Common myeloid progenitor, CD34-positive (primary cell): ENCODE results near the gene DNAH3.

Source experiments
- CTCF ChIA-PET: fragments of 350-600 bp; sonication (Branson Sonifier 250); formaldehyde crosslinking; loops from one replicate; lab custom pipeline; 2021; ENCODE audit warnings: antibody characterized with exemption; lab: Charles Lee
- POLR2A ChIA-PET: fragments of 350-600 bp; sonication (Branson Sonifier 250); formaldehyde crosslinking; loops from one replicate; lab custom pipeline; 2021; ENCODE audit warnings: antibody characterized with exemption; lab: Charles Lee
- DNase-seq, 3 donors: peaks; one replicate each; pipeline versions ENCODE4 v3.0.0 to v3.0.0-alpha.2; 2013
- H3K27ac ChIP-seq, 2 experiments: 1 replicate in 1 of 2; 2 replicates in 1 of 2; pipeline ENCODE4 v1.7.0; 2013; ENCODE audit warnings: inconsistent platforms in 2 of 2, low read length in 2 of 2, mild to moderate bottlenecking in 2 of 2, low read depth in 1 of 2, moderate library complexity in 1 of 2; ENCODE audit not compliant: severe bottlenecking in 2 of 2, insufficient read depth in 1 of 2, poor library complexity in 1 of 2
- H3K27me3 ChIP-seq, 5 experiments: replicated peaks in 2 of 5; 1 replicate in 3 of 5; 2 replicates in 2 of 5; pipeline versions ENCODE4 v1.6.1 to v1.7.0; 2013; ENCODE audit warnings: low read length in 4 of 5, mild to moderate bottlenecking in 2 of 5, moderate library complexity in 2 of 5, inconsistent platforms in 1 of 5; ENCODE audit not compliant: insufficient read depth in 5 of 5, control insufficient read depth in 4 of 5
- H3K36me3 ChIP-seq, 4 experiments: 1 replicate in 2 of 4; 2 replicates in 2 of 4; pipeline versions ENCODE4 v1.6.1 to v1.7.0; 2013; ENCODE audit warnings: low read length in 3 of 4, control low read depth in 1 of 4, mild to moderate bottlenecking in 1 of 4; ENCODE audit not compliant: control insufficient read depth in 4 of 4, insufficient read depth in 4 of 4
- H3K4me1 ChIP-seq, 4 experiments: 1 replicate in 3 of 4; 2 replicates in 1 of 4; pipeline versions ENCODE4 v1.6.1 to v1.7.1; 2013; ENCODE audit warnings: low read length in 3 of 4, mild to moderate bottlenecking in 3 of 4, control low read depth in 1 of 4, inconsistent platforms in 1 of 4, moderate library complexity in 1 of 4; ENCODE audit not compliant: control insufficient read depth in 4 of 4, insufficient read depth in 4 of 4; ENCODE audit errors: control extremely low read depth in 1 of 4
- H3K4me3 ChIP-seq, 7 experiments: 1 replicate in 4 of 7; 2 replicates in 3 of 7; pipeline versions ENCODE4 v1.5.1 to v1.7.0; 2013; ENCODE audit warnings: mild to moderate bottlenecking in 7 of 7, low read length in 6 of 7, moderate library complexity in 6 of 7, inconsistent platforms in 2 of 7, low read depth in 2 of 7, control low read depth in 1 of 7; ENCODE audit not compliant: insufficient read depth in 4 of 7, control insufficient read depth in 1 of 7; ENCODE audit errors: extremely low read depth in 1 of 7
- H3K9me3 ChIP-seq, 5 experiments: 1 replicate in 4 of 5; 2 replicates in 1 of 5; pipeline versions ENCODE4 v1.6.1 to v1.7.1; 2013; ENCODE audit warnings: low read length in 4 of 5, mild to moderate bottlenecking in 2 of 5, inconsistent platforms in 1 of 5, low read depth in 1 of 5, moderate library complexity in 1 of 5; ENCODE audit not compliant: control insufficient read depth in 4 of 5, insufficient read depth in 2 of 5; ENCODE audit errors: control extremely low read depth in 1 of 5
- WGBS: methylation state at CpG from one replicate; pipeline ENCODE4 v1.1.5; 2013; ENCODE audit not compliant: insufficient coverage; 5-methylcytosine and 5-hydroxymethylcytosine counted together

Gene DNAH3

GRCh38 chr16:21033264-21033663 is 117.4 kb downstream of the DNAH3 start:
- no peak overlapping the region for H3K27ac ChIP-seq
- no CpG with 5 or more reads among the region's 3 CpGs for WGBS
- no peak overlapping the region for H3K4me3 ChIP-seq
- H3K9me3 ChIP-seq: no peaks in the 10 kb centered on the region
- ChIA-PET POLR2A (no interaction called here), CTCF (no interaction called here)
- DNase-seq: no peak
- H3K4me1 ChIP-seq: no peaks in the 10 kb centered on the region
- no peaks in the 10 kb centered on the region for H3K36me3 ChIP-seq
- no peaks in the 10 kb centered on the region for H3K27me3 ChIP-seq

GRCh38 chr16:21028728-21029127 is 121.9 kb downstream of the DNAH3 start:
- Histone ChIP-seq H3K27ac (no peak overlapping the region), H3K4me3 (no peak overlapping the region), H3K4me1 (peaks cover 0 to 6% (median 2%) of the 10 kb centered on the region in 4 experiments), H3K36me3 (no peaks in the 10 kb centered on the region), H3K9me3 (no peaks in the 10 kb centered on the region), H3K27me3 (no peaks in the 10 kb centered on the region)
- CTCF ChIA-PET: interaction anchor here (0.6 kb wide), 1 partner anchor 41 kb away, joined by 3 read pairs; no protein-coding TSS in a partner anchor
- WGBS: no CpG with 5 or more reads among the region's 4 CpGs
- no peak for DNase-seq
- POLR2A ChIA-PET: interaction anchor here (0.7 kb wide), 1 partner anchor 48 kb away, joined by 4 read pairs; no protein-coding TSS in a partner anchor

- no peak for DNase-seq
- 98% methylated on average over 6 of the region's 6 CpGs for WGBS
- H3K9me3 ChIP-seq: no peaks in the 10 kb centered on the region
- peaks cover 0 to 12% (median 6%) of the 10 kb centered on the region in 4 experiments for H3K4me1 ChIP-seq
- no peaks in the 10 kb centered on the region for H3K36me3 ChIP-seq
- ChIA-PET CTCF (interaction anchor here (1.0 kb wide), 1 partner anchor 18 kb away, joined by 3 read pairs; no protein-coding TSS in a partner anchor), POLR2A (no interaction called here)
- no peaks in the 10 kb centered on the region for H3K27me3 ChIP-seq
- no peak overlapping the region for H3K4me3 ChIP-seq
- H3K27ac ChIP-seq: no peak overlapping the region
Observed at GRCh38 chr16:21026846-21027245, 123.8 kb downstream of the DNAH3 start.

GRCh38 chr16:21023509-21024202 is 127.0 kb downstream of the DNAH3 start:
- Histone ChIP-seq H3K4me3 (peak overlapping the region in 2 of 7 experiments; percentile 22 to 43), H3K27me3 (no peaks in the 10 kb centered on the region), H3K36me3 (no peaks in the 10 kb centered on the region), H3K9me3 (no peaks in the 10 kb centered on the region), H3K27ac (no peak overlapping the region), H3K4me1 (peaks cover 0 to 12% (median 6%) of the 10 kb centered on the region in 4 experiments)
- ChIA-PET POLR2A (no interaction called here), CTCF (no interaction called here)
- peak; percentile 64 to 91 (median 87) for DNase-seq
- WGBS: 60% methylated on average over 1 of the region's 9 CpGs

GRCh38 chr16:21021316-21021715 is 129.3 kb downstream of the DNAH3 start:
- H3K27ac ChIP-seq: no peak overlapping the region
- POLR2A ChIA-PET: no interaction called here
- 100% methylated on average over 1 of the region's 1 CpG for WGBS

GRCh38 chr16:21009815-21010214 is 140.8 kb downstream of the DNAH3 start:
- 100% methylated on average over 3 of the region's 5 CpGs for WGBS
- POLR2A ChIA-PET: no interaction called here
- Histone ChIP-seq H3K9me3 (peaks cover 0 to 6% (median 3%) of the 10 kb centered on the region in 5 experiments), H3K4me3 (no peak overlapping the region), H3K27ac (no peak overlapping the region), H3K4me1 (no peaks in the 10 kb centered on the region), H3K27me3 (no peaks in the 10 kb centered on the region), H3K36me3 (no peaks in the 10 kb centered on the region)
- no peak for DNase-seq
- CTCF ChIA-PET: interaction anchor here (0.6 to 1.1 kb wide), 2 partner anchors 17 to 37 kb away, joined by 3 read pairs; no protein-coding TSS in a partner anchor

More at GRCh38 chr16:21021316-21021715, 129.3 kb downstream of the DNAH3 start:
- H3K27me3 ChIP-seq: no peaks in the 10 kb centered on the region
- no peak overlapping the region for H3K4me3 ChIP-seq
- no peaks in the 10 kb centered on the region for H3K9me3 ChIP-seq
- peaks cover 0 to 12% (median 6%) of the 10 kb centered on the region in 4 experiments for H3K4me1 ChIP-seq
- no peak for DNase-seq
- CTCF ChIA-PET: no interaction called here
- no peaks in the 10 kb centered on the region for H3K36me3 ChIP-seq

GRCh38 chr16:21005008-21005407 is 145.6 kb downstream of the DNAH3 start:
- Histone ChIP-seq H3K9me3 (peaks cover 0 to 5% (median 0%) of the 10 kb centered on the region in 5 experiments), H3K36me3 (no peaks in the 10 kb centered on the region), H3K27ac (no peak overlapping the region), H3K4me3 (no peak overlapping the region), H3K4me1 (no peaks in the 10 kb centered on the region), H3K27me3 (no peaks in the 10 kb centered on the region)
- no peak for DNase-seq
- ChIA-PET CTCF (no interaction called here), POLR2A (no interaction called here)
- WGBS: 47% methylated on average over 1 of the region's 1 CpG
